ENCODE measurements around the gene MATN1. TPM values are rescaled to one million over a fixed set of nuclear protein-coding genes. Genes with fewer than 3 reads are reported as not detected.
"Not testable (repeated sequence)": the region's sequence is repeated elsewhere in the genome, so short reads cannot be mapped to it uniquely, and the experiment has no call there.

MATN1 gene
- total RNA-seq, 1 donor = 2.7 TPM

GRCh38 chr1:30701258-30701633 lies 22.1 kb downstream of the MATN1 start:
- DNase-seq (ENCODE audit: low read depth in 2 of 3, low spot score in 2 of 3) = no peak

GRCh38 chr1:30700528-30701257 lies 22.7 kb downstream of the MATN1 start:
- DNase-seq (ENCODE audit: low read depth in 2 of 3, low spot score in 2 of 3) = no peak

GRCh38 chr1:30699762-30700161 lies 23.6 kb downstream of the MATN1 start:
- DNase-seq (ENCODE audit: low read depth in 2 of 3, low spot score in 2 of 3) = no peak

GRCh38 chr1:30698401-30698981 lies 24.9 kb downstream of the MATN1 start:
- DNase-seq (ENCODE audit: low read depth in 2 of 3, low spot score in 2 of 3) = no peak

GRCh38 chr1:30697571-30698376 lies 25.6 kb downstream of the MATN1 start:
- no peak for DNase-seq (ENCODE audit: low read depth in 2 of 3, low spot score in 2 of 3)

- no peak for DNase-seq (ENCODE audit: low read depth in 2 of 3, low spot score in 2 of 3)
Measured at GRCh38 chr1:30696831-30697230, 26.6 kb downstream of the MATN1 start.

- no peak for DNase-seq (ENCODE audit: low read depth in 2 of 3, low spot score in 2 of 3)
Measured at GRCh38 chr1:30695439-30695841, 27.9 kb downstream of the MATN1 start.

GRCh38 chr1:30694280-30695175 lies 28.9 kb downstream of the MATN1 start:
- DNase-seq (ENCODE audit: low read depth in 2 of 3, low spot score in 2 of 3) = no peak

- DNase-seq (ENCODE audit: low read depth in 2 of 3, low spot score in 2 of 3) = no peak
Measured at GRCh38 chr1:30693822-30694221, 29.6 kb downstream of the MATN1 start.

- DNase-seq (ENCODE audit: low read depth in 2 of 3, low spot score in 2 of 3) = no peak
Measured at GRCh38 chr1:30693366-30693765, 30.0 kb downstream of the MATN1 start.

- no peak for DNase-seq (ENCODE audit: low read depth in 2 of 3, low spot score in 2 of 3)
Measured at GRCh38 chr1:30692948-30693301, 30.5 kb downstream of the MATN1 start.

GRCh38 chr1:30692201-30692947 lies 31.0 kb downstream of the MATN1 start:
- no peak for DNase-seq (ENCODE audit: low read depth in 2 of 3, low spot score in 2 of 3)

GRCh38 chr1:30691480-30691879 lies 31.9 kb downstream of the MATN1 start:
- no peak for DNase-seq (ENCODE audit: low read depth in 2 of 3, low spot score in 2 of 3)

GRCh38 chr1:30689901-30690645 lies 33.3 kb downstream of the MATN1 start:
- no peak for DNase-seq (ENCODE audit: low read depth in 2 of 3, low spot score in 2 of 3)

GRCh38 chr1:30688920-30689794 lies 34.2 kb downstream of the MATN1 start:
- DNase-seq (ENCODE audit: low read depth in 2 of 3, low spot score in 2 of 3) = no peak

GRCh38 chr1:30688516-30688915 lies 34.9 kb downstream of the MATN1 start:
- not testable (repeated sequence) for DNase-seq (ENCODE audit: low read depth in 2 of 3, low spot score in 2 of 3)

GRCh38 chr1:30687886-30688285 lies 35.5 kb downstream of the MATN1 start:
- no peak for DNase-seq (ENCODE audit: low read depth in 2 of 3, low spot score in 2 of 3)

- DNase-seq (ENCODE audit: low read depth in 2 of 3, low spot score in 2 of 3) = no peak
Measured at GRCh38 chr1:30686236-30686935, 37.0 kb downstream of the MATN1 start.

Measured in hematopoietic multipotent progenitor cell (in vitro differentiated cells).